Measurements from ENCODE around the gene DIAPH2. TPM values are rescaled to one million over a fixed set of nuclear protein-coding genes. Genes with fewer than 3 reads are reported as not detected.

DIAPH2 gene
- total RNA-seq, 2 donors from 2014 or later = 21.5 to 51.8 TPM

- Histone ChIP-seq H3K27me3 (ENCODE audit: control insufficient read depth, insufficient read depth, low read length, poor library complexity, severe bottlenecking) (no peaks in the 10 kb centered on the region), H3K9ac (ENCODE audit: extremely low read depth, low read length, poor library complexity, severe bottlenecking) (no peak overlapping the region), H3K4me1 (ENCODE audit: control insufficient read depth, insufficient read depth, low read length) (no peaks in the 10 kb centered on the region), H3K4me3 (ENCODE audit: low read length) (no peak overlapping the region), H3K36me3 (ENCODE audit: control insufficient read depth, insufficient read depth, low read length) (no peaks in the 10 kb centered on the region), H3K9me3 (ENCODE audit: control insufficient read depth, low read length) (no peaks in the 10 kb centered on the region), H3K27ac (ENCODE audit: low read depth, low read length) (no peak overlapping the region)
- Mint-ChIP-seq H3K27ac (peak overlapping the region; percentile 30), H3K36me3 (ENCODE audit: low read depth) (no peaks in the 10 kb centered on the region), H3K4me3 (no peak overlapping the region), H3K27me3 (ENCODE audit: insufficient read depth) (peaks cover 3% of the 10 kb centered on the region), H3K4me1 (peaks cover 6% of the 10 kb centered on the region), H3K9me3 (no peaks in the 10 kb centered on the region)
- WGBS, 2 experiments (ENCODE audit: insufficient coverage in 1 of 2, insufficient read length in 1 of 2) = 84% methylated on average over 19 of the region's 20 CpGs; no CpG with 5 or more reads in 1 of the 2 experiments
- no peak for TF ChIP-seq CTCF (conservative IDR thresholded peaks at IDR 0.05)
- no peak for DNase-seq
Measured at GRCh38 chrX:96655947-96656623, 28.6 kb upstream of the DIAPH2 start.

- Mint-ChIP-seq H3K4me3 (no peak overlapping the region), H3K9me3 (no peaks in the 10 kb centered on the region), H3K27ac (no peak overlapping the region), H3K36me3 (ENCODE audit: low read depth) (no peaks in the 10 kb centered on the region), H3K27me3 (ENCODE audit: insufficient read depth) (no peaks in the 10 kb centered on the region), H3K4me1 (peaks cover 25% of the 10 kb centered on the region)
- no peaks in the 10 kb centered on the region for H3K4me1 ChIP-seq (ENCODE audit: control insufficient read depth, insufficient read depth, low read length)
- H3K27ac ChIP-seq (ENCODE audit: low read depth, low read length) = no peak overlapping the region
- H3K27me3 ChIP-seq (ENCODE audit: control insufficient read depth, insufficient read depth, low read length, poor library complexity, severe bottlenecking) = no peaks in the 10 kb centered on the region
- no peak for TF ChIP-seq CTCF (conservative IDR thresholded peaks at IDR 0.05)
- no peaks in the 10 kb centered on the region for H3K36me3 ChIP-seq (ENCODE audit: control insufficient read depth, insufficient read depth, low read length)
- WGBS, 2 experiments (ENCODE audit: insufficient coverage in 1 of 2, insufficient read length in 1 of 2) = 97 to 100% methylated on average over 1 to 4 of the region's 4 CpGs
- no peaks in the 10 kb centered on the region for H3K9me3 ChIP-seq (ENCODE audit: control insufficient read depth, low read length)
- DNase-seq = no peak
- no peak overlapping the region for H3K4me3 ChIP-seq (ENCODE audit: low read length)
- H3K9ac ChIP-seq (ENCODE audit: extremely low read depth, low read length, poor library complexity, severe bottlenecking) = no peak overlapping the region
Measured at GRCh38 chrX:96682516-96682915, 2.1 kb upstream of the DIAPH2 start.

- H3K27me3 Mint-ChIP-seq (ENCODE audit: insufficient read depth) = no peaks in the 10 kb centered on the region
- H3K9me3 ChIP-seq (ENCODE audit: control insufficient read depth, low read length) = no peaks in the 10 kb centered on the region
- no peak overlapping the region for H3K4me3 ChIP-seq (ENCODE audit: low read length)
- no peaks in the 10 kb centered on the region for H3K27me3 ChIP-seq (ENCODE audit: control insufficient read depth, insufficient read depth, low read length, poor library complexity, severe bottlenecking)
- 70% methylated on average over 6 of the region's 8 CpGs; no CpG with 5 or more reads in 1 of the 2 experiments for WGBS, 2 experiments (ENCODE audit: insufficient coverage in 1 of 2, insufficient read length in 1 of 2)
- H3K4me1 Mint-ChIP-seq = peaks cover 28% of the 10 kb centered on the region
- no peak overlapping the region for H3K27ac ChIP-seq (ENCODE audit: low read depth, low read length)
- no peak overlapping the region for H3K9ac ChIP-seq (ENCODE audit: extremely low read depth, low read length, poor library complexity, severe bottlenecking)
- no peaks in the 10 kb centered on the region for H3K9me3 Mint-ChIP-seq
- peaks cover 2% of the 10 kb centered on the region for H3K36me3 Mint-ChIP-seq (ENCODE audit: low read depth)
- peak overlapping the region; percentile 93 for H3K4me3 Mint-ChIP-seq
- H3K27ac Mint-ChIP-seq = peak overlapping the region; percentile 89
- no peak for DNase-seq
- TF ChIP-seq CTCF (conservative IDR thresholded peaks at IDR 0.05) = no peak
- H3K36me3 ChIP-seq (ENCODE audit: control insufficient read depth, insufficient read depth, low read length) = no peaks in the 10 kb centered on the region
- no peaks in the 10 kb centered on the region for H3K4me1 ChIP-seq (ENCODE audit: control insufficient read depth, insufficient read depth, low read length)
Measured at GRCh38 chrX:96683997-96684338, 674 bp upstream of the DIAPH2 start.
